ENCODE results near the gene HS6ST2. TPM values are rescaled to one million over a fixed set of nuclear protein-coding genes. Genes with fewer than 3 reads are reported as not detected.

The HS6ST2 gene
- total RNA-seq, 2 experiments from 2014 or later, result not detected

GRCh38 chrX:132728296-132728695, 230.1 kb downstream of the HS6ST2 start:
- intact Hi-C loops (cut with micrococcal nuclease; ENCODE audit: unreplicated experiment), result no loop called here
- ChIA-PET CTCF (ENCODE audit: unreplicated experiment) (no interaction called here), POLR2A (no interaction called here)
- H3K27ac ChIP-seq (ENCODE audit: low read depth, low read length, poor library complexity, severe bottlenecking), result no peak overlapping the region
- no peaks in the 10 kb centered on the region for H3K36me3 ChIP-seq (ENCODE audit: insufficient read depth, low read length)
- H3K79me2 ChIP-seq (ENCODE audit: insufficient read depth, low read depth, low read length), result no peaks in the 10 kb centered on the region
- no peaks in the 10 kb centered on the region for H3K9me3 ChIP-seq (ENCODE audit: low read length)
- TF ChIP-seq EZH2phosphoT487 (IDR thresholded peaks at IDR 0.05; ENCODE audit: borderline replicate concordance, low read depth, low read length), result no peak
- TF ChIP-seq, protein P1, sequence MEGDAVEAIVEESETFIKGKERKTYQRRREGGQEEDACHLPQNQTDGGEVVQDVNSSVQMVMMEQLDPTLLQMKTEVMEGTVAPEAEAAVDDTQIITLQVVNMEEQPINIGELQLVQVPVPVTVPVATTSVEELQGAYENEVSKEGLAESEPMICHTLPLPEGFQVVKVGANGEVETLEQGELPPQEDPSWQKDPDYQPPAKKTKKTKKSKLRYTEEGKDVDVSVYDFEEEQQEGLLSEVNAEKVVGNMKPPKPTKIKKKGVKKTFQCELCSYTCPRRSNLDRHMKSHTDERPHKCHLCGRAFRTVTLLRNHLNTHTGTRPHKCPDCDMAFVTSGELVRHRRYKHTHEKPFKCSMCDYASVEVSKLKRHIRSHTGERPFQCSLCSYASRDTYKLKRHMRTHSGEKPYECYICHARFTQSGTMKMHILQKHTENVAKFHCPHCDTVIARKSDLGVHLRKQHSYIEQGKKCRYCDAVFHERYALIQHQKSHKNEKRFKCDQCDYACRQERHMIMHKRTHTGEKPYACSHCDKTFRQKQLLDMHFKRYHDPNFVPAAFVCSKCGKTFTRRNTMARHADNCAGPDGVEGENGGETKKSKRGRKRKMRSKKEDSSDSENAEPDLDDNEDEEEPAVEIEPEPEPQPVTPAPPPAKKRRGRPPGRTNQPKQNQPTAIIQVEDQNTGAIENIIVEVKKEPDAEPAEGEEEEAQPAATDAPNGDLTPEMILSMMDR (conservative IDR thresholded peaks at IDR 0.05; ENCODE audit: low read length), result no peak
- no peaks in the 10 kb centered on the region for H3K9me2 ChIP-seq (ENCODE audit: insufficient read depth, low read length)
- no peaks in the 10 kb centered on the region for H4K20me1 ChIP-seq (ENCODE audit: insufficient read depth, low read length)
- no TSS peak for BruUV-seq (replicated peaks)
- no peaks in the 10 kb centered on the region for H3K4me1 ChIP-seq (ENCODE audit: insufficient read depth, low read length, poor library complexity, severe bottlenecking)
- H3K4me3 ChIP-seq (ENCODE audit: low read depth, low read length, poor library complexity, severe bottlenecking), result no peak overlapping the region
- no peak overlapping the region for H2AFZ ChIP-seq (ENCODE audit: low read length)
- no peak for DNase-seq (ENCODE audit: low spot score)
- H3K4me2 ChIP-seq (ENCODE audit: low read length), result no peak overlapping the region

DNA sequence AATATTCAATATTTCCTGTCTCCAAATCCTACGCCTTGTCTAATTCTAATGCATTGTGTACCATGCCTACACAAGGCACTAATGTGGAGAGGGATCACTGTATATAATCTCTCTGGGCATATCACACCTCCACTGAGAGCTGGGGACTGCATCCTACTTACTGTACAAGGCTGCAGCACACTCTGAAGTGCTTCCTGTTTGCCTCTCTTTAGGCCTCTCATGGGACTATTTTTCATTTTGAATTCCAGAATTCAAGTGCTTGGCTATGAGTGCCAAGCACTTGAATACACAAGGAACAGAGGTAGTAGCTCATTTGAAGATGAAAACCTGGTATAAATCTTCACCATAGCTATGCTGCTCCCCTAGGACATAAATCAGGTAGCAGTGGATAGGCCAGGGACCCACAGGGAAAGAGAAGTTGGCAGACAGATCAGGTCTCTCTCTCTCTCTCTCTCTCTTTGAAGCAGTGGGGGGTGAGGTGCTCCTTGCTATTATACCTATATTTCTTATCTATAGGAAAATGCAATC, 239.9 kb downstream of the HS6ST2 start:
- no peaks in the 10 kb centered on the region for H3K9me3 ChIP-seq (ENCODE audit: low read length)
- POLR2A ChIA-PET, result no interaction called here
- H3K79me2 ChIP-seq (ENCODE audit: insufficient read depth, low read depth, low read length), result no peaks in the 10 kb centered on the region
- CTCF ChIA-PET (ENCODE audit: unreplicated experiment), result no interaction called here
- no peaks in the 10 kb centered on the region for H3K36me3 ChIP-seq (ENCODE audit: insufficient read depth, low read length)
- TF ChIP-seq, protein P1 (conservative IDR thresholded peaks at IDR 0.05; ENCODE audit: low read length), result no peak
- no peak for TF ChIP-seq EZH2phosphoT487 (IDR thresholded peaks at IDR 0.05; ENCODE audit: borderline replicate concordance, low read depth, low read length)
- H3K27ac ChIP-seq (ENCODE audit: low read depth, low read length, poor library complexity, severe bottlenecking), result no peak overlapping the region
- H3K9me2 ChIP-seq (ENCODE audit: insufficient read depth, low read length), result no peaks in the 10 kb centered on the region
- no peak for DNase-seq (ENCODE audit: low spot score)
- no peak overlapping the region for H3K4me3 ChIP-seq (ENCODE audit: low read depth, low read length, poor library complexity, severe bottlenecking)
- intact Hi-C loops (cut with micrococcal nuclease; ENCODE audit: unreplicated experiment), result no loop called here
- no peaks in the 10 kb centered on the region for H3K4me1 ChIP-seq (ENCODE audit: insufficient read depth, low read length, poor library complexity, severe bottlenecking)
- H4K20me1 ChIP-seq (ENCODE audit: insufficient read depth, low read length), result no peaks in the 10 kb centered on the region
- no peak overlapping the region for H2AFZ ChIP-seq (ENCODE audit: low read length)
- BruUV-seq (replicated peaks), result no TSS peak
- H3K4me2 ChIP-seq (ENCODE audit: low read length), result no peak overlapping the region

- no peaks in the 10 kb centered on the region for H3K9me3 ChIP-seq (ENCODE audit: low read length)
- intact Hi-C loops (cut with micrococcal nuclease; ENCODE audit: unreplicated experiment), result no loop called here
- no peak overlapping the region for H2AFZ ChIP-seq (ENCODE audit: low read length)
- ChIA-PET CTCF (ENCODE audit: unreplicated experiment) (no interaction called here), POLR2A (interaction anchor here (0.7 kb wide), 1 partner anchor 293 kb away, joined by 4 read pairs; no protein-coding TSS in a partner anchor)
- H3K9me2 ChIP-seq (ENCODE audit: insufficient read depth, low read length), result no peaks in the 10 kb centered on the region
- H3K79me2 ChIP-seq (ENCODE audit: insufficient read depth, low read depth, low read length), result no peaks in the 10 kb centered on the region
- no peak overlapping the region for H3K27ac ChIP-seq (ENCODE audit: low read depth, low read length, poor library complexity, severe bottlenecking)
- H3K36me3 ChIP-seq (ENCODE audit: insufficient read depth, low read length), result no peaks in the 10 kb centered on the region
- H3K4me1 ChIP-seq (ENCODE audit: insufficient read depth, low read length, poor library complexity, severe bottlenecking), result no peaks in the 10 kb centered on the region
- DNase-seq (ENCODE audit: low spot score), result no peak
- no peak overlapping the region for H3K4me3 ChIP-seq (ENCODE audit: low read depth, low read length, poor library complexity, severe bottlenecking)
- no peak overlapping the region for H3K4me2 ChIP-seq (ENCODE audit: low read length)
- TF ChIP-seq EZH2phosphoT487 (IDR thresholded peaks at IDR 0.05; ENCODE audit: borderline replicate concordance, low read depth, low read length), result no peak
- TF ChIP-seq, protein P1 (conservative IDR thresholded peaks at IDR 0.05; ENCODE audit: low read length), result peak; percentile 65
- BruUV-seq (replicated peaks), result no TSS peak
- no peaks in the 10 kb centered on the region for H4K20me1 ChIP-seq (ENCODE audit: insufficient read depth, low read length)
Observed at GRCh38 chrX:132716006-132716405, 242.4 kb downstream of the HS6ST2 start.
